SH-SY5Y (cell line): Measurements from ENCODE around the gene GSE1.

ENCODE experiments used
- GATA2 ChIP-seq: IDR thresholded peaks from 2 replicates; pipeline ENCODE4 v1.6.1; 2011; ENCODE audit warnings: mild to moderate bottlenecking, low read depth, low read length
- GATA3 ChIP-seq: IDR thresholded peaks from 2 replicates; pipeline ENCODE4 v1.6.1; 2011; ENCODE audit warnings: low read depth, mild to moderate bottlenecking, low read length, moderate library complexity

GSE1 gene

DNA sequence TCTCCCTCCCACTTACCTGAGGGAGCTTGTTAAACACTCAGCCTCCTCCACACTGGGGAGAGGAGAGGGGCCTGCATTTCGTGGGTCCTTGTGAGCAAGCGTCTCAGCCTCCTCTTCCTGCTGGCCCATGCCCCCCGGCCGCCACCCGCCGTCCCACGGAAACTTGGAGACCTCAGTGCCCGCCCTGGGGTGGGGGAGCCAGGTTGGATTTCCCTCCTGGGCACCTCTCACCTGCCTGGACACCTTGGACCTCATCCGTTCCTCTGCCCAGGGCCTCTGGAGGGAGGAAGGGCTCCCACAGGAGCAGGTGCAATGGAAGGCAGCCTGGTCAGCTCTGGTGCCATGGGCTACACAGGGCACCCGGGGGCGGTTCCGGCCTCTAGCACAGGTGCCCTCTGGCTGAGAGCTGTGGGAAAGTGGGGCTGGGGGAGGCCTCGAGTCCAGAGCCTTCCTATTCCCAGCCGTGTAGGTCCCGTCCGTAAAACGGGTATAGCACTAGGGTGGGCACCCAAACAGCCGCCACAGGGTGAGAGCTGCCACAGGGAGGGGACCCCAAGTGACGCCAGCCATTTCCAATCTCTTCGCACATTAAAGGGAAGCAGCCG lies 11.0 kb downstream of the GSE1 start:
- TF ChIP-seq GATA2 = no peak
- TF ChIP-seq GATA3 = no peak

DNA sequence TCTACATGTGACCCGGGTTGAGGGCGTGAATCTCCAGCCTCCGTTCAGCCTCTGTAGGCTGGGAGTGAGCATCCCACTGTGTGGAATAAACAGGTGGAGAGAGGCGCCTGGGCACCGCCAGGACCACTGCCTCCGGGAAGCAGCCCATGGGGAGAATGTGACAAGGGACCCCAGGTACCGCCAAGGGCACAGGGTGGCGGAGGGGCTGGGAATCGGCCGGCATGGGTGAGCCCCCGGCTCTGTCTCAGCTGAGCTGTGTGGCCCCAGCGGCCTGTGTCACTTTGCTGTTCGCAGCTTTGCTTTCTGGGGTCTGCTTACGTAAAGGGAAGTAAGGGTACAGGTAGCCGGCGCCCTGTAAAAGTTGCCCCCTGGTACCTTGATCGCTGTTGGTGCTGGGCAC lies 11.5 kb downstream of the GSE1 start:
- TF ChIP-seq GATA2 (no peak), GATA3 (no peak)

GRCh38 chr16:85625053-85625452 lies 11.9 kb downstream of the GSE1 start:
- TF ChIP-seq GATA3 (no peak), GATA2 (no peak)

- no peak for TF ChIP-seq GATA2
- no peak for TF ChIP-seq GATA3
These were observed 12.5 kb downstream of the GSE1 start for GRCh38 chr16:85625485-85626117.

- no peak for TF ChIP-seq GATA3
- peak; percentile 31; the same call in 1 of the 2 replicates for TF ChIP-seq GATA2
These were observed 13.3 kb downstream of the GSE1 start for GRCh38 chr16:85626191-85626981.

- no peak for TF ChIP-seq GATA3
- TF ChIP-seq GATA2 = no peak
These were observed 14.0 kb downstream of the GSE1 start for GRCh38 chr16:85627089-85627488.

- no peak for TF ChIP-seq GATA3
- no peak for TF ChIP-seq GATA2
These were observed 14.6 kb downstream of the GSE1 start for GRCh38 chr16:85627526-85628264.

DNA sequence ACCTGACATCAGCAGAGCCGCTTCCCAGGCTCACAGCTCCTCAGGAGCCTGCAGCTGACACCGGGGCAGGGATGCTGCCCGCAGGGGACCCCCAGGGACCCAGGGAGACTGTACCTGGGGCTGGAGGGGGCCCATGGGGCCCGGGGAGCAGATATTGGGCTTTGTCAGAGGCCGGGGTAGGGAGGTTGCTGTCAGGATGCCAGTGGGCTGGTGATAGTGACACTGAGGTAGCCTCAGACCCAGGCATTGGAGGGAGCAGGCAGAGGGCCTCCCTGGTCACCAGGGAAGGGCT lies 15.1 kb downstream of the GSE1 start:
- no peak for TF ChIP-seq GATA3
- no peak for TF ChIP-seq GATA2

DNA sequence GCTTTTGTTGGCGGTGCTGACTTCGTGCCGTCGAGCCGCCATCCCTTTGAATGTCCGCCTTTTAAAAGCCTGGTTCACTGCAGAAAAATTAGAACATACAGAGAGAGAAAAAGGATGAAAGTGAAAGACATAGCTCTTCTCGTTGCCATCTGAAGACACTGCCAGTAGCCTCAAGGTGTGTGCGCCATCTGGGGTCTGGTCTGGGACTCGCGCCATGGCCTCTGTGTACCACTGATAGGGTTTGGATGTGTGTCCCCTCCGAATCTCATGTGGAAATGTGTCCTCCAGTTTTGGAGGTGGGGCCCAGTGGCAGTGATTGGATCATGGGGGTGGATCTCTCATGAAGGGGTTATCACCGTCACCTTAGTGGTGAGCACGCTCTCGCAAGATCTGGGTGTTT lies 15.5 kb downstream of the GSE1 start:
- TF ChIP-seq GATA3 = no peak
- TF ChIP-seq GATA2 = no peak

DNA sequence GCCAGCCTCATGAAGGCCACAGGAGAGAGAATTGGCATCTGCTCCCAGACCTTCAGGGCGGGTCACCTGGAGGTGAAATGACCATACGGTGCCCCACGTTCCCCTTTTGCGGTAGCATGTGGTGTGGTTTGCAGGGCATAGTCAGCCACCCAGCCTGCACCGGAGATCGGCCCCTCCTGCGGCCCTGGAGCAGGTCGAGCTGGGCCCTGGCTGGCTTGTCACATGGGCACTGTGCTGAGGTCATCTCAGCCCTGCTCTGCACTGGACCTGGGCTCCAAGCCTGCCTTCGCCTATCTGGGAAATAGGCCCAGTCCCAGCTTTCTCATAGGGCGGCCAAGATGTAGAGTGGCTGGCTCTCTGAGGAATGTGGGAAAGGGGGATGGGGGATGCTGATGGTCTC lies 16.2 kb downstream of the GSE1 start:
- TF ChIP-seq GATA3 (no peak), GATA2 (no peak)

- TF ChIP-seq GATA2 = no peak
- TF ChIP-seq GATA3 = no peak
These were observed 16.7 kb downstream of the GSE1 start for GRCh38 chr16:85629853-85630252.

DNA sequence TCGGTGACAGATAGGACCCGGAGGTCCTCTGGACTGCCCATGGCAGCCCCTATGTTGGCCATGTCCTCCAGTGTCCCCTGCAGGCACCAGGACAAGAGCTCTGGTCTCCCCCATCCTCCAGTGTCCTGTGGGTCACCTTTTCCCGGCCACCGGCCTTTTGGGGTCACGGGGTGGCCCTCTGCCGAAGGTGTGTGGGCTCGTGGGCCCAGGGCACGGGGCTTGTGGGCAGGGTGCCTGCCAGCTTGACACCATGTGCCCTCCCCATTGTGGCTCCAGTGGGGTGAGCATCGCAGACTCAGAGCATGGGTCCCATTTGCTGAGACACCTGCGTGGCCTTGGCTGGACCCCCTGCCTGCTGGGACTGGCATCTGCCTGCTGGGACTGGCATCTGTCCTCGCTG lies 18.1 kb downstream of the GSE1 start:
- TF ChIP-seq GATA2 (no peak), GATA3 (no peak)

GRCh38 chr16:85631802-85632393 lies 18.8 kb downstream of the GSE1 start:
- TF ChIP-seq GATA3 (no peak), GATA2 (no peak)

DNA sequence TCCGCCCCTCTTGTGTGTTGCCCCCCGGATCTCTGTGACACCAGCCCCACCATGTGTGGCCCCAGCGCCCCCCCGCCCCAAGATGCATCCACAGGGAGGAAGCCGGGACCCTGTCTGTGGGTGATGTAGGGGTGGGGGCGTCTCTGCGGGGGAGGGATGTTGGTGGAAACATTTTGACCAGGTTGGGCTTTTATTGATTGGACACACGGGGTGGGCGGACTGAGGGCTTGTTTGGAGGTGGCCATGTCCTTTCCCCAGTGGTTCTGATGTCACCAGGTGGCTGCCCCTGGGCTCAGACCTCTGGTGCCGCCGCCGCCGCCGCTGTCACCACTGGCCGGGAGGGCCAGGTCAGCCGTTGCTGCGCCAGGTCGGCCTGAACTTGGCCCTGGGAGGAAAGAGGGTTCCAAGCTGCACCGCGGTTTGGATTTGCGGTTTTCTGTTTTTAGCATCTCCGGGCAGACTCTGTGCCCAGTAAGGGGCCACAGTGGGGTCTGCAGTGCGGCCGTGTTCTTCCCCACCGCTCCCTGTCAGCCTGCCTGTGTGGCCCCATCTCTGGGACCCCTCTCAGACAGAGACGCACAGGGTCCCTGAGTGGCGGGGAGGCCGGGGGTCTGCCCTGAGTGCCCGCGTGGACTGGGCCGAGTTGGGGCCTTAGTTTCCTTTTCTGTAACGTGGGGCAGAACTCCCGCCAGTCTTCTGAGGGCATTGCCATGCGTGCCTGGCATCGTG lies 19.8 kb downstream of the GSE1 start:
- TF ChIP-seq GATA3 = no peak
- TF ChIP-seq GATA2 = no peak

GRCh38 chr16:85633438-85633743 lies 20.3 kb downstream of the GSE1 start:
- TF ChIP-seq GATA3 (no peak), GATA2 (no peak)
